H54 (cell line): ENCODE measurements around the gene CENPK.

Experiments used
- DNase-seq: peaks from one replicate; pipeline ENCODE4 v3.0.0; 2011; ENCODE audit warnings: low spot score, mixed read lengths; ENCODE audit not compliant: insufficient read length
- FAIRE-seq: peaks from 3 replicates; lab custom pipeline; 2011; peaks lifted over from hg19 to GRCh38; lab: Jason Lieb, UNC
- POLR2A ChIP-seq: IDR thresholded peaks from 2 replicates; pipeline ENCODE4 v1.6.1; 2011; ENCODE audit warnings: low read depth, mild to moderate bottlenecking, low read length

Gene CENPK

DNA sequence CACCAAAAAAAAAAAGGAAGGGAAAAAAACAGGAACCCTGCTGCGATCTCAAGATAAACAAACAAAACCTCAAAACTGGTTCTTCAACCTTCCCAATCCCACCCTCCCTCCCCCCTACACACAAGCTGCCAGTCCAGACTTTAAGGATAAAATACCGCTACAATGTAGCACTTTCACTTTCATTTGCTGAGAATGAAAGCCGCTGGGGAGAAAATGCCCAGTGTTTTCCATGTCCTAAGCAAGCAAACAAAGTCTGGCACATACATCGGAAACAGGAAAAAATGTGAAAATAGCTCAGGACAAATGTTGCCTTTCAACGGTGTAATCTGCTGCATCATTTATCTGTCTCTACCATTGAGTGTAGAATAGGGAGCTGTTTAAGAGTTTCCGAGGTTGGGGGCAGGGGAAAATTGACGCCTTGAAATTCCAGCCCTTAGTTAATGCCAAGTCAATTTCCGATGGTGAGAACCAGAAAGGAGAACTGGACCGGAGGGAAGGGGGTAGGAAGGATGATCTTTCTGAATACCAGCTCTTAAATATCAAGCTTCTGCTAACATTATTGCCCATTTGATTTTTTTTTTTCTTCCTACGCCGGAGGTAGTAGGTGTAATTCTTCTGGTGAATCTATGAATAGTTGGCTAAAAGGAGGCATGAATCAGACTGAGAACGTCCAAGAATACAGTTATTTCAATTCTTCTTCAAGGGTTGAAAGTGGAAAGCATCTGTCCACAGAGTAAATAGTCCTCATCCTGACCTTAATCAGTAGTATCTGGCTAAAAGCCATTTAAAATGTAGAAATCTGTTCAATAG is 80.0 kb downstream of the CENPK start:
- FAIRE-seq (peak; percentile 38), DNase-seq (no peak)
- no peak for TF ChIP-seq POLR2A

DNA sequence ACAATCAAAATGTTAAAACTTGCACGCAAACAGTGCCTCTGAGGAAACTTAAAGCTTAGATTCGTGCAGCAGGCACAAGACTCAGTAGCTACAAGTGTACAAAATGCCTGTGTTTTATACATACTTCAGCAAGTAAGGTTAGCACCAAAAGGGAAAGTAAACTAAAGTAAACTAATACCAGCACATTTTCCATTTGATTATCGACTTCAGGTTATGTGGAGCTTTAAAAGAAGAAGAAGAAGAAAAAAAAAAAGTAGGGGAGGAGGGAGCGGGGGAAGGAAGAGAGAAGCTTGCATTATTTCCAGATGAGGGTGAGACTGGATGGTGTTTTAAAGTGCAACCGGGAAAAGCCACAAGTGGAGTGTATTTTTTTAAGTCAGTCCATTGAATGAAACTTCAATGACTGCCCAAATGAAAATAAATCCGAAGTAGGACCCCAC is 80.7 kb downstream of the CENPK start:
- no peak for TF ChIP-seq POLR2A
- FAIRE-seq (no peak), DNase-seq (no peak)

DNA sequence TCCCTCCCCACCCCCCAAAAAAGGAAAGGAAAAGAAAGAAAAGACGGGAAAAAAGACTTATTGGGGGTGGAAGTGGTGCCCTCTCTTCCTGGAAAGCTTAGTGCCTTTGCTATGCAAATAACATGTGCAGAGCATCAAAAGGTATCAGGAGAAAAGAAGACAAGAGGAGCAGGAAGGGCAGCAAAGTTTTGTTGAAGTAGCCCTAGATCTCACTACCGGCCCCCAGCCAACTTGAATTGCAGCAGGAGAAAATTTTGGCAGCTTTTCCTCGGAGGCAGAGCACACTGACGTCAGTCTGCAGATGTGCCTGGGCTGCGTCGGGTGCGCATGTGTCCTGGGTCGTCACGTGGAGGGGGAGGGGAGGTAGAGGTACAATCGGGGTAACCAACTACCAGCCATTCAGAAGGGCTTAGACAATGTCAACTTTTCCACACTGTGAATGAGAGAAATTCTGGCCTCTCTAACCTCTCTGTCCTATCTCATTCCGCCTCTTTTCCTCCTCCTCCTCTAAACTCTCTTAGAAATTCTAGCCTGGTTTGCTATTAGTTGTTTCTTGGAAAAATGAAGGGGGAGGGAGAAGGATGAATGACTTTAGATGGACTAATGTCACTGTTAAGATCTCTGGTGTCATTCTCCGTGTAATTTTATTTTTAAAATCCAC is 81.2 kb downstream of the CENPK start, which contains the start of gene ADAMTS6:
Gene ADAMTS6 (minus strand): TSS at position 286 of the 661 bp plus-strand sequence. CDS start 8,247 bp downstream, outside the sequence.
- TF ChIP-seq POLR2A, result peak; percentile 13; the same call in 1 of the 2 replicates

DNA sequence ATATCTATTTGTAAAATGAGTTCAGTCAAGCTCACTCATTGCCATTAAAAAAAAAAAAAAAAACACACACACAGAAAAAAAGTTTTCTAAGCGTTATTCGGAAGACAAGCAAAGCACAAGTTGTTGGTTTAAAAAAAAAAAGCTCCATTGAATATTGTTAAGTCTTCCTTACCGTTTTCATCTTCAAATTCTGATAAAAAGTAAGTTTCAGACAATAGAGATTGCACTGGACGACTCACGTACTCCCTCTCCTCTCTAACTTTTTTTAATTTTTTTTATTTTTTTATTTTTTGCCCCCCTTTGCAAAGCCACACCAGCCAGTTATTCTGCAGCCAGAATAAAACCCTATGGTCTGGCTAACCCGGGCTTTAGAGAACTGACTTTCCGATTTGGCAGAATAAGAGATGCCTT is 81.8 kb downstream of the CENPK start:
- DNase-seq, result no peak
- no peak for FAIRE-seq
- TF ChIP-seq POLR2A, result no peak

More for the DNA sequence above, 81.2 kb downstream of the CENPK start, which contains the start of gene ADAMTS6:
- peak; percentile 51 for DNase-seq
- peak; percentile 94 for FAIRE-seq

DNA sequence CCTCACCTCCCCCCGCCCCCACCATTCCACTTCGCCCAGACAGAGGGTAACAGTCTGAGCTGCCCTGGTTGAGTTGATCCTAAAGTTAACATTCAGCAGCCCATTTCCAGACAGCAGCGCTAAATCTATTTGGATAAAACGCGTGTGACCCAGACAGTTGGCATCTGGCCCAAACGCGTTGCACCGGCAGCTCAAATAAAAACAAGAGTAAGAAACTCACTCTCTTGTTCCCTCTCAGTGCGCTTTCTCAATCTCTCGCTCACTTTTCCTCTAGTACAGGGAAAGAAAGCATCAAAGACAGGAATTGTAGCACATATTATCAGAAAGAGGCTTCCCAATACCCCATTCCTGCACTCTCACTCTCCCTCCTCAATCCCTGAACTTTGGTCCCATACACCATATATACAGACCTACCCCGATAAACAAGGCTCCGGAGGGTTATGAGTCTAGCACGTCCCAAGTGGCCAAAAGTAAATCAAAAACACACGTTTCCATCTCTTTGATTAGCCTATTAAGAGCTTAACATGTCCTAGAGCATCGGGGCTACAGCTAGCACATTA is 82.6 kb downstream of the CENPK start:
- DNase-seq (no peak), FAIRE-seq (peak; percentile 64)
- TF ChIP-seq POLR2A, result no peak

DNA sequence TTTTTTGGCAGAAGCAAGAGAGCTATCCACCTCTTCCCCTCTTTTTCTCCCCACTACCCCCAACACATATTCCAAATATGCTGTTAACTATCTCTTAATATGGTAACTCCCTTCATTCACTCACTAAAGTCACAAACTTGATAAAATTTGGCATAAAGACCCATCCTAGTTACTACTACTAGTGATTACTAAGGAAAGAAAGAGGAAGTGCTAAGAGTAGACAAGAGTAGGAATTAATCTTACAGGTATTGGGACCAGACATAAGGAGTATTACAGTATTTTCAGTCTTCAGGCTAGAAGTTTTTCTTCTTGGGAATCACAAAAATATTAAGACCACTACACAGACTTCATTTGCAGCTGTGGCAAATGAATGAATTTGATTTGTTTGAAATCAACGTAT is 83.4 kb downstream of the CENPK start:
- no peak for FAIRE-seq
- no peak for TF ChIP-seq POLR2A
- DNase-seq, result no peak

DNA sequence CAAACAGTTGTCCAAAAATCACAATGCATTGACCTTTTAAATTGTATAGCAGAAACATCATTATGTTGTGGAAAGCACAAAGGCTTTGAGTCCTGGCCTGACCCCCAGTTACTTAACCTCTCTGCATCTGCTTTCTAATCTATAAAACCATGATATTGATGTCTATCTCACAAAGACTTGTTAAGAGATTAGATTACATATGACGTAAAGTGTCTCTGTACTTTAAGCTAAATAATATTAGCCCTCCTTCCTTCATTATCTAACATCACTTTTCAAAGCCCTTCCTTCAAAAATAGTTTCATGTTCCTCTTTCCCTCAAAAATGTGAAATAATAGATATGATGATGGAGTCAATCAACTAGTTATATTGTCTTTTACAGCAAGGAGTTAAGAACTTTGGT is 84.6 kb downstream of the CENPK start:
- no peak for TF ChIP-seq POLR2A
- no peak for DNase-seq
- no peak for FAIRE-seq

DNA sequence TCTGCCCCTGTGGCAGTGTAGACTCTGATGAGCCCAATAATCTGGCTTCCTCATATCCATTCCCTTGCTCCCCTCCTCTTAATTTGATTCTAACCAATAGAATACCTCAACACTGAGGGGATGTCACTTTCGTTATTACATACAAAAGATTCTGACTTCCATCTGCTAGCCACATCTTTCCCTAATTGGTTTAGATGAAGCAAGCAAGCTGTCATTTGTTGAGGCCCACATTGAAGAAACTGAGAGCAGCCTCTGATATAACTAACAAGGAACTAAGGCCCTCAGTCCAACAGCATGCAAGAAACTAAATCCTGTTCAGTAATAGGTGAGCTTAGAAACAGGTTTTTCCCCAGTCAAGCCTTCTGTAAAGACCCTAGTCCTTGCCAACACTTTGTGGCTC is 87.1 kb downstream of the CENPK start:
- TF ChIP-seq POLR2A, result no peak
- no peak for DNase-seq
- FAIRE-seq, result peak; percentile 67

DNA sequence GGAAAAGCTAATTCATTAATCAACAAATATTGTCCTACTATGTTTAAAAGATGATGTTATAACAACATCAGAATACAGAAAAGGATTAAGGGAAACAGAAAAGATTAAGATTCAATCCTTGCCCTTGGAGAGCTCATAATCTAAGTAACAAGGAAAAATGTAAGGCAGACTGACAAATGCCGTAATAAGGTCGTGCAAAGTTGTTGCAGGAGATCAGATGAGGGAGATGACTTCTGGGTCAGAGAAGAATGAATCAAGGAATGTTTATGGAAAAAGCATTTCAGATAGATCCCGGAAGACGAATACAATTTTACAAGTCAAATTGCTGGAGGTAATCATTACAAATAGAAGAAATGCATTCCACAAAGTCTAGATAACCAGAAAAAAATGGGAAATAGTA is 87.6 kb downstream of the CENPK start:
- DNase-seq (no peak), FAIRE-seq (no peak)
- TF ChIP-seq POLR2A, result no peak

DNA sequence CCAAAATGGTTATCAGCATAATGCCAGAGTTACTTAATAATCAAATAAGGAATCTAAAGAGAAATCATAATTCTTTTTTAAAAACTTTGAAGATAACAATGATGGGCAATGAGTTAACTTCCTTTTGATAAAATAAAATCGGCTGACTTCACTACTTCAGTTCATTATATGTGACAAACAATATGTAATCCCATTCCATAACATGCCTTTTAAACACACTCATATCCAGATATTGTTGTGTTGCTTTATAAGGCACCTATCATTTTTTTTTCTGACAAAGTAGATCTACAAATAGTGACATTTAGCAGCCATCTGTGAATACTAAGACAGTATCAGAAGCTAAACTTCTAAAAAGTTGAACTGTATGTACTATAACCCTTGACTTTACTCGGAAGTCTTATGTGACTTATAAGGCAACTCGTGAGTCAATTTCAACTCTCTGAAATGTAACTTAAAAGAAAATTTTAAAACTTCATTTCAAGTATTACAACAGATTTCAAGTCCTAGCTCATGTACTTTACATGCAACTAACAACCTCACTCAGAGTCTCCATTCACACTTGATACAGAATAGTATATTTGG is 88.7 kb downstream of the CENPK start:
- peak; percentile 80 for FAIRE-seq
- TF ChIP-seq POLR2A, result no peak
- no peak for DNase-seq

DNA sequence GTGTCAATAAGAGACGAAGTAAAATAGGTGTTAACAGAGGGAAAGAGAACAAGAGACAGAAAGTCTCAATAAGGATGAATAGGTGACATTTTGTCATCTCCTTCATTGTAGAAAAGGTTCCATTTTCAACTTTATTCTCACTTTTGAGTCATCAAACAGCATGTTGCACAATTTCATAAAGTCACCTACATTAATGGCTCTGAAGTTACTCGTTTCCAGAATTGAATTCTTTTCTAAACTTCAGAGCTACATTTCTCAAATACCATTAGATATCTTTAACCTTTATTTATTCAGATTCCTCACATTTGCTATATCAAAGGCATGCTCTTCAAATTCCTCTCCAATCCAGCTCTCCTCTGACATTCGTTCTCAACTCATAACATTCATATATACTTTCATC is 94.3 kb downstream of the CENPK start:
- DNase-seq, result no peak
- no peak for TF ChIP-seq POLR2A
- no peak for FAIRE-seq
